NCI-H1930 (cell line): Measurements from ENCODE around the gene RENBP.

Experiments used
- DNase-seq, 2 experiments: peaks; one replicate each; lab custom pipeline; 2025; lab: John Stamatoyannopoulos, UW

RENBP gene

DNA sequence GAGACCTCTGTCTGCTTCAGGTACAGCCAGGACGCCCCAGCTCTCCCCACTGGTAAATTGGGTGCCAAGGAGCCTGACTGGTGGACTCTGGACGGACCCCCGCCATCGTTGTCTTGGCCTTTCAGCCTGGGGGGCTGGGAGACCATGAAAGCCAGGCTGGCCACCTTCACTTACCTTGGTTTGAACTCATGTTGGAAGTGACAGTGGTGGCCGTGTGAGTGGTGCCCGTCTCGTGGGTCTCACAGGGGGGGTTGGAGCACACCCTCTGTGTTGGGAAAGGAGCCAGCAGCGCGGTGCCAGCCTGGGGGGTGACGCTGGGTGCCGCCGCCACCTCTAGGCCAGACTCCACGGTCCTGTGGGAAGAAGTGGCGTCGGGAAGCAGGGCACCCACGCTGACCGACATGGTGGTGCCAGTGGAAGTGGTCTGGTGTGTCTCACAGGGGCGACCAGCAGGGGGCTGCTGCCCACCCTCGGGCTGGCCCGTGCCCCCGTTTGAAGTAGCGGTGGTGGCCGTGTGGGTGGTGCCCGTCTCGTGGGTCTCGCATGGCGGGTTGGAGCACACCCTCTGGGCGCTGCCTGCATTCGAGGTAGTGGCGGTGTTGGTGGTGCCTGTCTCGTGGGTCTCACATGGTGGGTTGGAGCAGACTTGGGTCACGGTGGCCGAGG is 9.6 kb upstream of the RENBP start:
- DNase-seq: no peak

DNA sequence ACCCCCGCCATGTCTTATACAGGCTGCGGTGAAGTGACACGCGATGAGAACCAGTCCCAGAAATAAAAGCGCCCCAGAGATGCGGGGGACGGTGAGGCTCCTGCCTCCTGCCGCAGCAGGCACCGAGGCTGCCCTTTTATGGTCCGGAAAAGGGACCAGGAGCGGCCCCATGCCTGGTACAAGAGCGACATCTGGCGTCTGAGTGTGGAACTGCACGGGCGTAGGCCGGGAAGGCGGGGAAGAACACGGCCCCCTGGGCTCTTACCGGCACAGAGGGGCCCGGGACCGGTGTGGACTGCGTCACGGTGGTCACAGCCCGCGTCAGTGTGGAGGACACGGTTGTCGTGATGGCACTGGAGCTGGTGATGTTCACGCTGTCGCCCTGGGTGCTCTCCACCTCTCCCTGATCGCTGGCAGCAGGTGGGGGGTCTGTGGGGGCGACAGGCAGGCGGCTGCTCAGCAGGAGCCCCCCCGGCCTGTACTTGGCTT is 8.9 kb upstream of the RENBP start:
- peak; percentile 36 to 52 for DNase-seq

DNA sequence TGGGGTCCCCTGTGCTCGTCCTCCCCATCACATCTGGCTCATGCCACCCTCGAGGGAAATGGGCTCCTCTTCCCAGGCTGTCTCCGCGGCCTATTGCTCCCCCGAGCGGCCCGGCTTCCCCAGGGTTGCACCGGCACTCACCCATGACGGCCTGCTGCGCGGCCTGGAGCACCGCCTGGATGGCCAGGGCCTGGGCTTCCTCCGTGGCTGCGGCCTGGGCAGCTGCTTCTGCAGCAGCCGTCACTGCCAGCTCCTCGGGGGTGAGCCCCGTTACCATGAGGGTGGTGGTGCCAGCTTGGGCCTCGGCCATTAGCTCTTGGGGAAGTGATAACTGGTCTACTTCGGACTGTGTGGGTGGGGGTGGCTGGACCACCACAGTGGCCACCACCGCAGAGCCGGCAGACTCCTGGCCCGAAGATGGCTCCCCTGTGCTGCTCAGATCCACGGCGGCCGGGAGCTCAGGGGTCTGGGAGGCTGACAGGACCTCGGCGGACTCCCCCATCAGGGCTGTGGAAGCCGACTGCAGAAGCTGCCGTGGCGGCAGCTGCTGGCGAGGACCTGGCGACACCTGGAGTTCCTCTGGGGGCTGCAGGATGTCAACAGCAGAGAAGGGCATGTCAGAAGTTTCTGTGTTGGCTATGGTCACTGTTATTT is 8.1 kb upstream of the RENBP start:
- DNase-seq: no peak

- DNase-seq: no peak
Observed at GRCh38 chrX:153951683-153952372, 7.4 kb upstream of the RENBP start.

GRCh38 chrX:153950127-153950526 is 5.7 kb upstream of the RENBP start:
- no peak for DNase-seq

DNA sequence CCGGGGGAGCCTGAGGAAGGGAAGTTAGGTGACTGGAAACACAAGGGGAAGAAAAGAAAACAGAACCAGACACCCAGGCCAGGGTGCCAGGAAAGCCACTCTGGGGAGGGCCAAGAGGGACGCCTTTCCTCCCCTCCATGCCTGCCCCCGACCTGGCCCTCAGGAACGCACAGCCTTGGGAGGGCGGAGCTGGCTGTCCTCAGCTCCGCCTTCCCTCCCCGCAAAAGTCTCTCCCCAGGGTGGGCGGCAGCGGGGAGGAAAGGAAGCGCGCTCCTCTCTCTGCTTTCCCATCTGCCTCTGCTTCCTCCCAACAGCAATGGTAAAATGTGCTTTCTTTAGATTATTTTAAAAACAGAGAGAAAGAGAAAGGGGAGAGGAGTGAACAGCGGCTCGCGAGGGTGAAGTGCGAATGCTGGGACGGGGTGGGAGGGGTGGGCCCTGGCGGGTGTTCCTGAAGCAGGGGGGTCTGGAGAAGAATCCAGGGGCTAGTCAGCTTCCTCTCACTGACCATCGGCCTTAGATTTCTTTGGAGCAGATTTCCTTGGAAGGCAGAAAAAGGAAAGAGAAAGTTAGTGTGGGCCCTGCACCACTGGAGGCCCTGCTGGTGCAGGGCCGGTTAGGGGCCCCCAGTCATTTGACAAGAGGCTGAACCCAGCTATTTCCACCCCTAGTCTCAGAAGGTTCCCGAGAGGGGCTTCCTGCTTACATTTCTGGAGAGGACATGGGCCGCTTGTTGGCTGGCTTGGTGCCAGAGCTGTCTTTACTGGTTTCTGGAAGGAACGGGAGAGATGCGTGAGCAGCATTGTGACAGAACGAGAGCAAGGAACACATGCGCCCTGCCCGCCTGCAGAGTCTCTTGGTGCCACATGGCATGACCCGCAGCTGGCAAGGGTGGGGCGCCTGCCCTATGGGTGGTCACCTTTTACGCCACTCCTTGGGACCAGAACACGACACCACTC is 4.7 kb upstream of the RENBP start:
- DNase-seq: no peak

DNA sequence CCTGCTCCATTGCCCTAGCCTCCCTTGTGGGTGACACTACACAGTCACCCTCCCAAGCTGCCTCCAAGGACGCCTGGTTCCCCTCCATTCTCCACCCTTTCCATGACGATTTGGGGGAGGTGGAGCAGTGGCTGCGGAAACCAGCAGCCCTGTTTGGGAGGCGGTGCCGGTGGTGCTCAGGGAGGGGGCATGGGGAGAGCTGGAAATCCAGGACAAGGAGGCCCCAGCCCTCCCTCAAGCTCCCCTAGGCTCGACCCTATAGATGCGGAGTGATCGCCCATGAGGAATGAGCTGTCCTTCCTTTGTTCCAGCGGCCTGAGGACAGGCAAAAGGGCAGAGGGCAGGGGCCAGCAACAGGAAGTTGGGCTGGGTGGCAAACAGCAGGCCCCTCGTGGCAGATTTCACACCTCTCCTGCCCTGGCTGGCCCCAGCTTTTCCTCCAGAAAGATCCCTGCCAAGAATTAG is 3.6 kb upstream of the RENBP start:
- no peak for DNase-seq

GRCh38 chrX:153947009-153947769 is 2.7 kb upstream of the RENBP start:
- peak; percentile 14 to 58 for DNase-seq

DNA sequence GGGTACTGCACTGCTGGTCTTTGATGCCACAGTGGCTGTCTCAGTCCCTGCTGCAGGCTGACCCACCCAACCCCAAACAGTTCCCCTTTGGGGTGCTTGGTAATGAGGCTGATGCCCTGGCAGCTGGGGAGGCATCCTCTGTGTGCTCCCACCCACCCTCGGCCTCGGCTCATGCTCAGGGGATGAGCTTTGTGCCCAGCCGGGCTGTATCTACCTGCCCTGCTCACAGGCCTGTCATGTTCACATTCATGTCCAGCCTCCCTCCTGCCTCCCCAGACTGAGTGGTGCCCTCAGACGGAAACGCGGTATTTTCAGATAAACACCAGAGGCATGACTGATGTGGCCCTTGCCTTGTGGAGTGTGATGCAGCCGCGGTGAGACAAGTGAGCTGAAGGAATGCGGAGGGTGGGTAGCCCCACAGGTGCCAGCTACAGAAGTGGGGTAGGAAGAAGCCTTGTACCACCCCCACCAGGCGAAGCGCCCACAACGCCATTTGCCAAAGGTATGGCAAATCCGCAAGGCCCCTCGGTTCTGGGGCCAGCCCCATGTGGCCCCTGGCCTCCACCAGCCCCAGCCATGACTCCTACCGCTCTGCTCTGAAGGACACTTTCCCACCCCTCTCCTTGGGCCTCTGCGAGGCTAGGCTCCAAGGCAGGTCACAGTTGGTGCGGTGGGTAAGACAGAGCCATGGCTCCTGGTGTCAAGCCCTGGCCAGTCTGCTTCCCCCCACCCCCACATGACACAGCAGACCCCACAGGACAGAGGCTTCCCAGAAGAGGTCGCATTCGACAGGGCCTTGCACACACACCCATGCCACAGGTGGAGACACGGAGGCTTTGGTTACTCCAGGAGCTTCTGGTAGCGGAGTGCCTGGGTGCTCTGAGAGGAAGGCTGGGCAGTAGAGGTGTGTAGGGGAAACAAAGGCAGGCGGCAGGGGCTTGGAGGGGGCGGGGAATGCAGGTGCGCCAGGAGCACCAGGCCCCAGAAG is 1.8 kb upstream of the RENBP start:
- no peak for DNase-seq

DNA sequence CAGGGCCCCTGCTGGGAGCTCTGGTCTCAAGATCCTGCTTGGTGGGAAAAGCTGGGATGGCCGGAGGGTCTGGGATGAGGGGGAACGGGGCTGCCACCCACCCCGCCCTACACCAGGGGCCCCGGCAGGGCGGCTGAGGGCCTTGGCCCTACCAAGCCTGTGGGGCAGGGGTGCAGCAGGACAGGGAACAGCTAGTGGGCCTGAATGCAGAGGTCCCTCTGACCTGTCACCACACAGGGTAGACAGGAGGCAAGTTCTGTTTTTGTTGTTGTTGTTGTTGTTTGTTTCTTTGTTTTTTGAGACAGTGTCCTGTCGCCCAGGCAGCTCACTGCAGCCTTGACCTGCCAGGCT is 332 bp upstream of the RENBP start:
- DNase-seq: no peak

GRCh38 chrX:153941336-153942252 is 2.8 kb downstream of the RENBP start:
- no peak for DNase-seq

DNA sequence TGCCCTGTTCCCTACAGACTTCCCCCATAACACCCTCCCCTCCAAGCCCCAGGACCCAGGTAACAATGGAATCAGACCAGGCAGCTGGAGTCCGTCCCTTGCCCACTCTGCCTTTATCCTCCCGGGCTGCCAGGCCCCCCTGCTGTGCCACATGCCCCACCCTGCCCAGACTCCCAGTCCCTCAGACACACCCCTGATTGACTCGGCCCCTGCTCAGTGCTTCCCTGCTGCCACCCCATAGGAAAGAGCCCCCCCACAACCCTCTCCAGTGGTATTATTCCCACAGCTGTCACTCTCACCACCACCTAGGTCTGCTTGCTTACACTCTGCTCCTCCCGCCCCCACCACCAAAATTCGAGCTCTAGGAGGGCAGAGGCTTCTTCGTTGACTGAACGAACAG is 4.9 kb downstream of the RENBP start:
- DNase-seq: no peak

GRCh38 chrX:153938226-153938786 is 6.1 kb downstream of the RENBP start:
- DNase-seq: no peak

GRCh38 chrX:153937056-153937455 is 7.4 kb downstream of the RENBP start:
- no peak for DNase-seq

DNA sequence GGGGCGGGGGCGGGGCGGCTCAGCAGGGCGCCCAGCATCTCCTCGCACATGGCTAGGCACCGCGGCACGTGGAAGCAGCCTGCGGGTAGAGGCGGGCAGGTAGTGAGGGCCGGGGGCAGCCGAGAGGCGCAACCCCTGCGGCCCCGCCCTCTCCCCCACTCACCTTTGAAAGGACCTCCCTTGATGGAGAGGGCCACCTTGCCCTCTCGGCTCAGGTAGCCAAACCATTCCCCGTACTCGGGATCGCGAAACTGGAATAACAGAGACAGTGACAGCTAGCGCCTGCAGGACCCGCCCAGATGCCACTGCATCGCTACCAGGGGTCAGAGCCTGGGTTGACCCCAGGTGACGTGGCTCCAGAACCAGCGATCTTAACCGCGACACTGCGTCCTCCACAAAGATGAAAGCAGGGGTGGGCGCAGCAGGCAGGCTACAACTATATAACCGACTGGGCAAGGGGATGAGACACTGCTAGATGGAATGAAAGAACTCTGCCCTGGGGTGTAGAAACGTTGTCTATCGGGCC is 9.1 kb downstream of the RENBP start:
- DNase-seq: no peak

GRCh38 chrX:153934762-153935325 is 9.6 kb downstream of the RENBP start, which contains the start of gene NAA10:
NAA10 (minus strand) TSS chrX:153935037; CDS start chrX:153934904, 133 bp downstream.
- DNase-seq: peak; percentile 43 to 82

DNA sequence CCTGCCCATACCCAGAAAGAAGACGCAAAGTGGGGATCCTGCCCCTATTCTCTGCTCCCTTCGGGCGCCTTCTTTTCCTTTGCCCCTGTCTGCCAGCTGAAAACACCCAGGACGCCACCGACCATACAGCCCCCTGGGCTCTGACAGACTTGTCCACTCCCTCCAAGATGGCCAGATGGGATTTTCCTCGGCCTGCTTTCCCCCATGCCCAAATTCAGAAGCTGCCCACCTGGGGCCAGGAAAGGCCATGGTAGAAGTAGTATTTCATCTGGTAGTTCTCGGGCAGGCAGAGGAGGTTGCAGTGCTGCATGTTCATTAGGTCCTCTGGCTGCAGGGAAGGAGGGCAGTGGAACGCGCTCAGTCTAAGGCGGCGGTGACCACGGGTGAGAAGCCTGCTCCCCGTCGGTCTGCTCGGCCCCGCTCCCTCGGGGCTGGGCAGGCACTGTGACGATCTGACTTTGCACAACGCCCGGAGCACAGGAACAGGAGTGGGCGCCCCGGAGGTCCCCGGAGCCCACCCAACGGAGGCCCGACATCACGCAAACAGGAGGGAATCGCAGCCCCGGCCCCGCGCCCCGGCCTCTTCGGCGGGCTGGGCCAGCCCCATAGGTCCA is 10.2 kb downstream of the RENBP start:
- DNase-seq: no peak
